HCT116 (cell line): Measurements from ENCODE around the gene MAST4. TPM values are rescaled to one million over a fixed set of nuclear protein-coding genes. Genes with fewer than 3 reads are reported as not detected.

ENCODE experiments used
- ATAC-seq: fragments of 200-7000 bp; cut with Tn5 transposase; 2 replicates; pipeline ENCODE4 v1.9.1; 2020; ENCODE audit warnings: mild to moderate bottlenecking, moderate library complexity
- BruUV-seq: library from RNA; stranded (reverse); fragments of 400-500 nt; replicated peaks from 2 replicates; lab custom pipeline; 2021; lab: Mats Ljungman, UMichigan
- CTCF ChIA-PET: fragments of 300-600 bp; sonication (Branson Sonifier 250); formaldehyde crosslinking; loops from one replicate; lab custom pipeline; 2021; ENCODE audit warnings: antibody characterized with exemption; lab: Charles Lee
- POLR2A ChIA-PET: fragments of 300-600, 350-600 bp; sonication (Branson Sonifier 250); formaldehyde crosslinking; loops from one replicate; lab custom pipeline; 2021; ENCODE audit warnings: antibody characterized with exemption; lab: Charles Lee
- RAD21 ChIA-PET, 2 experiments: fragments of 300-600 bp; sonication (Branson Sonifier 250); formaldehyde crosslinking; loops; one replicate each; lab custom pipeline; 2023; ENCODE audit warnings: low total read pairs in 2 of 2; ENCODE audit not compliant: uncharacterized antibody in 2 of 2, unreplicated experiment in 2 of 2, low non-redundant PET in 1 of 2; lab: Charles Lee
- DNase-seq: peaks from one replicate; pipeline ENCODE4 v3.0.0-alpha.2; 2010; ENCODE audit warnings: low read depth, low spot score
- H2AFZ ChIP-seq: fragments of 200-600 bp; shearing (Covaris generic), sonication (generic); 2 replicates; pipeline ENCODE4 v1.6.1; 2017; ENCODE audit warnings: low read depth, mixed run types, mixed read lengths, antibody characterized with exemption, low read length; ENCODE audit not compliant: poor library complexity, severe bottlenecking
- H3K27ac ChIP-seq: 2 replicates; pipeline ENCODE4 v1.5.1; 2012; ENCODE audit warnings: low read depth, low read length
- H3K27me3 ChIP-seq: fragments of 200-600 bp; sonication (generic); 2 replicates; pipeline ENCODE4 v1.6.1; 2016; ENCODE audit warnings: mixed run types, low read length, mixed read lengths; ENCODE audit not compliant: insufficient read depth
- H3K36me3 ChIP-seq, 2 experiments: fragments of 200-500 bp in 1 of 2; fragments of 200-600 bp in 1 of 2; sonication (Bioruptor generic) in 1 of 2; sonication (generic) in 1 of 2; 2 replicates each; pipeline versions ENCODE4 v1.5.1 to v1.6.1; 2014 to 2016; ENCODE audit warnings: low read length in 2 of 2, inconsistent platforms in 1 of 2, mixed read lengths in 1 of 2, mixed run types in 1 of 2; ENCODE audit not compliant: insufficient read depth in 2 of 2, control insufficient read depth in 1 of 2
- H3K4me1 ChIP-seq, 2 experiments: fragments of 200-600 bp in 1 of 2; sonication (generic) in 1 of 2; 2 replicates each; pipeline versions ENCODE4 v1.5.1 to v1.6.1; 2012 to 2017; ENCODE audit warnings: low read length in 2 of 2, inconsistent platforms in 1 of 2, mild to moderate bottlenecking in 1 of 2, mixed read lengths in 1 of 2, mixed run types in 1 of 2, moderate library complexity in 1 of 2; ENCODE audit not compliant: insufficient read depth in 2 of 2, control insufficient read depth in 1 of 2
- H3K4me2 ChIP-seq: fragments of 200-600 bp; sonication (generic); 2 replicates; pipeline ENCODE4 v1.6.1; 2017; ENCODE audit warnings: mixed run types, low read length, mixed read lengths
- H3K4me3 ChIP-seq, 2 experiments: fragments of 200-600 bp in 1 of 2; sonication (generic) in 1 of 2; replicated peaks in 1 of 2; 2 replicates each; pipeline ENCODE4 v1.5.1; 2011 to 2016; ENCODE audit warnings: low read length in 2 of 2, control low read depth in 1 of 2, low read depth in 1 of 2, mild to moderate bottlenecking in 1 of 2, mixed read lengths in 1 of 2, mixed run types in 1 of 2
- H3K79me2 ChIP-seq: fragments of 200-600 bp; sonication (generic); 2 replicates; pipeline ENCODE4 v1.6.1; 2017; ENCODE audit warnings: mild to moderate bottlenecking, mixed run types, low read length, moderate library complexity, mixed read lengths; ENCODE audit not compliant: insufficient read depth
- H3K9ac ChIP-seq: fragments of 200-600 bp; sonication (generic); 2 replicates; pipeline ENCODE4 v1.6.1; 2016; ENCODE audit warnings: low read length, mixed read lengths
- H3K9me2 ChIP-seq: fragments of 200-600 bp; sonication (generic), shearing (Covaris generic); 2 replicates; pipeline ENCODE4 v1.6.1; 2017; ENCODE audit warnings: mixed run types, mild to moderate bottlenecking, moderate library complexity; ENCODE audit not compliant: insufficient read depth
- H3K9me3 ChIP-seq, 2 experiments: fragments of 200-500 bp in 1 of 2; fragments of 200-600 bp in 1 of 2; sonication (Bioruptor generic) in 1 of 2; sonication (generic) in 1 of 2; 2 replicates each; pipeline ENCODE4 v1.6.1; 2014 to 2017; ENCODE audit warnings: low read length in 2 of 2, mixed read lengths in 2 of 2, inconsistent platforms in 1 of 2, low read depth in 1 of 2, mild to moderate bottlenecking in 1 of 2, mixed run types in 1 of 2, moderate library complexity in 1 of 2; ENCODE audit not compliant: control insufficient read depth in 1 of 2, insufficient read depth in 1 of 2
- H4K20me1 ChIP-seq: fragments of 200-600 bp; sonication (generic), shearing (Covaris generic); 2 replicates; pipeline ENCODE4 v1.6.1; 2017; ENCODE audit warnings: mixed run types, mild to moderate bottlenecking, moderate library complexity; ENCODE audit not compliant: insufficient read depth
- CBX3 ChIP-seq: IDR thresholded peaks from 2 replicates; pipeline ENCODE4 v1.6.1; 2012; ENCODE audit warnings: low read depth
- CEBPB ChIP-seq: IDR thresholded peaks from 2 replicates; pipeline ENCODE4 v1.6.1; 2012; ENCODE audit warnings: low read depth
- ELF1 ChIP-seq: IDR thresholded peaks from 2 replicates; pipeline ENCODE4 v1.6.1; 2012; ENCODE audit warnings: low read depth, borderline replicate concordance
- EZH2 ChIP-seq: fragments of 200-600 bp; sonication (generic); IDR thresholded peaks from 2 replicates; pipeline ENCODE4 v1.6.1; 2017; ENCODE audit warnings: antibody characterized with exemption, mixed run types
- FOSL1 ChIP-seq: IDR thresholded peaks from 2 replicates; pipeline ENCODE4 v1.6.1; 2012; ENCODE audit warnings: low read depth
- JUND ChIP-seq: IDR thresholded peaks from 2 replicates; pipeline ENCODE4 v1.6.1; 2012
- RAD21 ChIP-seq: IDR thresholded peaks from 2 replicates; pipeline ENCODE4 v1.6.1; 2012; ENCODE audit warnings: low read depth, mild to moderate bottlenecking
- SIN3A ChIP-seq: IDR thresholded peaks from 2 replicates; pipeline ENCODE4 v1.6.1; 2012; ENCODE audit warnings: low read depth
- SP1 ChIP-seq: IDR thresholded peaks from 2 replicates; pipeline ENCODE4 v1.6.1; 2012; ENCODE audit warnings: low read depth
- SRF ChIP-seq: IDR thresholded peaks from 2 replicates; pipeline ENCODE4 v1.6.1; 2012; ENCODE audit warnings: low read depth
- YY1 ChIP-seq: IDR thresholded peaks from 2 replicates; pipeline ENCODE4 v1.6.1; 2011; ENCODE audit warnings: low read length, low read depth, moderate library complexity, mild to moderate bottlenecking; ENCODE audit not compliant: insufficient replicate concordance; ENCODE audit errors: extremely low read depth
- ZBTB33 ChIP-seq: IDR thresholded peaks from 2 replicates; pipeline ENCODE4 v1.6.1; 2011; ENCODE audit warnings: mild to moderate bottlenecking, low read length, moderate library complexity; ENCODE audit not compliant: insufficient replicate concordance; ENCODE audit errors: extremely low read depth
- ZFX ChIP-seq: fragments of 450-650 bp; IDR thresholded peaks from 2 replicates; pipeline ENCODE4 v1.6.1; 2017
- intact Hi-C: fragments of 100-400 bp; cut with micrococcal nuclease; formaldehyde crosslinking; loops from 2 replicates; pipeline ENCODE4 v1.10.0; 2022
- total RNA-seq: library from RNA; stranded (reverse); gene quantifications from one replicate; pipeline ENCODE4 v1.2.1, GENCODE V29; 2021; ENCODE audit not compliant: unreplicated experiment
- TF ChIP-seq, protein P1 (sequence below): IDR thresholded peaks from 2 replicates; pipeline ENCODE4 v1.6.1; 2012; ENCODE audit warnings: low read depth
- TF ChIP-seq, protein P2 (sequence below): IDR thresholded peaks from 2 replicates; pipeline ENCODE4 v1.6.1; 2012

Gene MAST4
- total RNA-seq, 1 experiment from 2014 or later, result 1.1 TPM

GRCh38 chr5:66565878-66566277 lies 30.3 kb upstream of the MAST4 start:
- Histone ChIP-seq H3K4me1 (no peaks in the 10 kb centered on the region), H4K20me1 (no peaks in the 10 kb centered on the region), H3K27ac (no peak overlapping the region), H3K36me3 (no peaks in the 10 kb centered on the region), H3K4me2 (no peak overlapping the region), H3K27me3 (peaks cover 7% of the 10 kb centered on the region; the same call in 1 of the 2 replicates), H3K9ac (no peak overlapping the region), H3K9me3 (no peaks in the 10 kb centered on the region), H3K4me3 (no peak overlapping the region), H3K79me2 (no peaks in the 10 kb centered on the region), H3K9me2 (no peaks in the 10 kb centered on the region), H2AFZ (no peak overlapping the region)
- ChIA-PET POLR2A (no interaction called here), RAD21 (no interaction called here), CTCF (no interaction called here)
- intact Hi-C loops, result no loop called here
- ATAC-seq (no peak), DNase-seq (no peak)
- no TSS peak for BruUV-seq
- TF ChIP-seq SIN3A (no peak), ZBTB33 (no peak), FOSL1 (no peak), ZFX (no peak), JUND (no peak)

GRCh38 chr5:66567474-66567873 lies 28.7 kb upstream of the MAST4 start:
- DNase-seq, result no peak
- Histone ChIP-seq H3K4me2 (no peak overlapping the region), H2AFZ (no peak overlapping the region), H3K9me2 (no peaks in the 10 kb centered on the region), H3K9me3 (no peaks in the 10 kb centered on the region), H3K36me3 (no peaks in the 10 kb centered on the region), H3K27ac (no peak overlapping the region), H4K20me1 (no peaks in the 10 kb centered on the region), H3K79me2 (no peaks in the 10 kb centered on the region), H3K27me3 (peaks cover 7% of the 10 kb centered on the region; the same call in 1 of the 2 replicates), H3K4me3 (no peak overlapping the region), H3K9ac (no peak overlapping the region), H3K4me1 (no peaks in the 10 kb centered on the region)
- intact Hi-C loops, result no loop called here
- ATAC-seq, result no peak
- RAD21 ChIA-PET, result no interaction called here
- POLR2A ChIA-PET, result no interaction called here
- BruUV-seq, result no TSS peak
- CTCF ChIA-PET, result no interaction called here
- no peak for TF ChIP-seq SP1
- no peak for TF ChIP-seq RAD21
- TF ChIP-seq ZBTB33, result no peak
- no peak for TF ChIP-seq CEBPB
- no peak for TF ChIP-seq CBX3
- no peak for TF ChIP-seq FOSL1
- TF ChIP-seq SRF, result no peak
- no peak for TF ChIP-seq ELF1
- TF ChIP-seq, protein P1, sequence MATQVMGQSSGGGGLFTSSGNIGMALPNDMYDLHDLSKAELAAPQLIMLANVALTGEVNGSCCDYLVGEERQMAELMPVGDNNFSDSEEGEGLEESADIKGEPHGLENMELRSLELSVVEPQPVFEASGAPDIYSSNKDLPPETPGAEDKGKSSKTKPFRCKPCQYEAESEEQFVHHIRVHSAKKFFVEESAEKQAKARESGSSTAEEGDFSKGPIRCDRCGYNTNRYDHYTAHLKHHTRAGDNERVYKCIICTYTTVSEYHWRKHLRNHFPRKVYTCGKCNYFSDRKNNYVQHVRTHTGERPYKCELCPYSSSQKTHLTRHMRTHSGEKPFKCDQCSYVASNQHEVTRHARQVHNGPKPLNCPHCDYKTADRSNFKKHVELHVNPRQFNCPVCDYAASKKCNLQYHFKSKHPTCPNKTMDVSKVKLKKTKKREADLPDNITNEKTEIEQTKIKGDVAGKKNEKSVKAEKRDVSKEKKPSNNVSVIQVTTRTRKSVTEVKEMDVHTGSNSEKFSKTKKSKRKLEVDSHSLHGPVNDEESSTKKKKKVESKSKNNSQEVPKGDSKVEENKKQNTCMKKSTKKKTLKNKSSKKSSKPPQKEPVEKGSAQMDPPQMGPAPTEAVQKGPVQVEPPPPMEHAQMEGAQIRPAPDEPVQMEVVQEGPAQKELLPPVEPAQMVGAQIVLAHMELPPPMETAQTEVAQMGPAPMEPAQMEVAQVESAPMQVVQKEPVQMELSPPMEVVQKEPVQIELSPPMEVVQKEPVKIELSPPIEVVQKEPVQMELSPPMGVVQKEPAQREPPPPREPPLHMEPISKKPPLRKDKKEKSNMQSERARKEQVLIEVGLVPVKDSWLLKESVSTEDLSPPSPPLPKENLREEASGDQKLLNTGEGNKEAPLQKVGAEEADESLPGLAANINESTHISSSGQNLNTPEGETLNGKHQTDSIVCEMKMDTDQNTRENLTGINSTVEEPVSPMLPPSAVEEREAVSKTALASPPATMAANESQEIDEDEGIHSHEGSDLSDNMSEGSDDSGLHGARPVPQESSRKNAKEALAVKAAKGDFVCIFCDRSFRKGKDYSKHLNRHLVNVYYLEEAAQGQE, result no peak
- TF ChIP-seq, protein P2, sequence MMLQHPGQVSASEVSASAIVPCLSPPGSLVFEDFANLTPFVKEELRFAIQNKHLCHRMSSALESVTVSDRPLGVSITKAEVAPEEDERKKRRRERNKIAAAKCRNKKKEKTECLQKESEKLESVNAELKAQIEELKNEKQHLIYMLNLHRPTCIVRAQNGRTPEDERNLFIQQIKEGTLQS, result no peak
- TF ChIP-seq YY1, result no peak
- no peak for TF ChIP-seq EZH2
